Body of pancreas (tissue), 4 donors: Measurements from ENCODE around the gene ADPGK. TPM values are rescaled to one million over a fixed set of nuclear protein-coding genes. Genes with fewer than 3 reads are reported as not detected.

ENCODE experiments used
- ATAC-seq: fragments of 150-250 bp; one replicate; pipeline ENCODE4 v1.9.1; 2016
- DNase-seq, 4 donors: peaks; one replicate each; pipeline ENCODE4 v3.0.0-alpha.2; 2019
- H3K27ac ChIP-seq, 4 donors: fragments of 200-600 bp; sonication (generic); 1 replicate in 3 of 4; 2 replicates in 1 of 4; pipeline versions ENCODE4 v1.5.1 to v1.6.1; 2016 to 2019; ENCODE audit warnings: mild to moderate bottlenecking in 1 of 4, mixed read lengths in 1 of 4, moderate library complexity in 1 of 4
- H3K27me3 ChIP-seq, 2 donors: fragments of 200-600 bp; sonication (generic); one replicate each; pipeline ENCODE4 v1.6.0; 2016; ENCODE audit warnings: mild to moderate bottlenecking in 1 of 2
- H3K36me3 ChIP-seq, 2 donors: fragments of 200-600 bp; sonication (generic); replicated peaks in 1 of 2; 2 replicates each; pipeline ENCODE4 v1.5.1; 2016; ENCODE audit warnings: low read depth in 2 of 2; ENCODE audit not compliant: insufficient read depth in 1 of 2
- H3K4me1 ChIP-seq: fragments of 200-600 bp; sonication (generic); one replicate; pipeline ENCODE4 v1.6.0; 2016
- H3K4me3 ChIP-seq, 2 donors: fragments of 200-600 bp; sonication (generic); 1 replicate in 1 of 2; 2 replicates in 1 of 2; pipeline ENCODE4 v1.5.1; 2016 to 2019
- H3K9me3 ChIP-seq, 3 donors: fragments of 200-600 bp; sonication (generic); 1 replicate in 2 of 3; 2 replicates in 1 of 3; pipeline ENCODE4 v1.5.1; 2016
- POLR2A ChIP-seq, 3 donors: fragments of 450-650 bp; IDR thresholded peaks; one replicate each; pipeline ENCODE4 v1.6.1; 2016; ENCODE audit warnings: antibody characterized with exemption in 3 of 3, mild to moderate bottlenecking in 2 of 3
- WGBS, 2 donors: methylation state at CpG; one replicate each; pipeline ENCODE4 v1.1.5; 2017; 5-methylcytosine and 5-hydroxymethylcytosine counted together
- intact Hi-C: fragments of 100-400 bp; cut with DNase I; formaldehyde crosslinking; loops from one replicate; pipeline ENCODE4 v1.15.1; 2023
- total RNA-seq, 2 donors: library from RNA; depleted of rRNA; stranded (reverse); fragments of >200 nt; gene quantifications; one replicate each; pipeline ENCODE4 v1.1.0, GENCODE V29; 2016
- TF ChIP-seq, protein P1 (sequence below), 7 experiments: fragments of 450-650 bp in 4 of 7; fragments of 200-600 bp in 3 of 7; sonication (generic) in 3 of 7; IDR thresholded peaks; one replicate each; pipeline ENCODE4 v1.5.1; 2016 to 2019; ENCODE audit warnings: antibody characterized with exemption in 7 of 7

The ADPGK gene
- total RNA-seq, 2 donors from 2014 or later, result 52.1 to 85.0 TPM

DNA sequence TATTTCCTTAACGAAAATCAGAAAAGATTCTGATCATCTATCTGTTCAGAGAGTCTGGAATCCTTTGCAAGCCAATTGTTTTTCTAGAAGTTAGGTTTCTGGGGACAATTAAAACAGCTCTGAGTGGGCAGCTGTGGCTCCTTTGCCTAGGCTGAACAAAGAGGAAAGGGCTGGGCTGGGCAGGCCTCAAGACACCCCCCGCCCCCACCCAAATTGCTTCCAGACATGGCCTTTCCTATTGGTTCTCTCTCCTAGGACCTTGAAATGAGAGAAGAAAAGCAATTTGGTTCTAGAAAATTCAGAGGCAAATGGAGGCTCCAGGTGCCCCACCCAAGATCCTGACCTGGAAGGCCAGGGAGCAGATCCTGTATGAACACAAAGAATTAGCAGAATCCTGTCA is 2.3 kb upstream of the ADPGK start:
- no peaks in the 10 kb centered on the region for H3K36me3 ChIP-seq
- ATAC-seq, result no peak
- no peaks in the 10 kb centered on the region for H3K27me3 ChIP-seq
- intact Hi-C loops, result no loop called here
- H3K4me1 ChIP-seq, result peaks cover 27% of the 10 kb centered on the region
- H3K9me3 ChIP-seq, result no peaks in the 10 kb centered on the region
- 80 to 88% methylated on average over 1 to 2 of the region's 2 CpGs for WGBS, 2 donors
- H3K4me3 ChIP-seq, result no peak overlapping the region
- no peak overlapping the region for H3K27ac ChIP-seq
- no peak for TF ChIP-seq POLR2A (IDR thresholded peaks at IDR 0.05)
- TF ChIP-seq, protein P1, sequence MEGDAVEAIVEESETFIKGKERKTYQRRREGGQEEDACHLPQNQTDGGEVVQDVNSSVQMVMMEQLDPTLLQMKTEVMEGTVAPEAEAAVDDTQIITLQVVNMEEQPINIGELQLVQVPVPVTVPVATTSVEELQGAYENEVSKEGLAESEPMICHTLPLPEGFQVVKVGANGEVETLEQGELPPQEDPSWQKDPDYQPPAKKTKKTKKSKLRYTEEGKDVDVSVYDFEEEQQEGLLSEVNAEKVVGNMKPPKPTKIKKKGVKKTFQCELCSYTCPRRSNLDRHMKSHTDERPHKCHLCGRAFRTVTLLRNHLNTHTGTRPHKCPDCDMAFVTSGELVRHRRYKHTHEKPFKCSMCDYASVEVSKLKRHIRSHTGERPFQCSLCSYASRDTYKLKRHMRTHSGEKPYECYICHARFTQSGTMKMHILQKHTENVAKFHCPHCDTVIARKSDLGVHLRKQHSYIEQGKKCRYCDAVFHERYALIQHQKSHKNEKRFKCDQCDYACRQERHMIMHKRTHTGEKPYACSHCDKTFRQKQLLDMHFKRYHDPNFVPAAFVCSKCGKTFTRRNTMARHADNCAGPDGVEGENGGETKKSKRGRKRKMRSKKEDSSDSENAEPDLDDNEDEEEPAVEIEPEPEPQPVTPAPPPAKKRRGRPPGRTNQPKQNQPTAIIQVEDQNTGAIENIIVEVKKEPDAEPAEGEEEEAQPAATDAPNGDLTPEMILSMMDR (IDR thresholded peaks at IDR 0.05), result no peak
- no peak for DNase-seq

DNA sequence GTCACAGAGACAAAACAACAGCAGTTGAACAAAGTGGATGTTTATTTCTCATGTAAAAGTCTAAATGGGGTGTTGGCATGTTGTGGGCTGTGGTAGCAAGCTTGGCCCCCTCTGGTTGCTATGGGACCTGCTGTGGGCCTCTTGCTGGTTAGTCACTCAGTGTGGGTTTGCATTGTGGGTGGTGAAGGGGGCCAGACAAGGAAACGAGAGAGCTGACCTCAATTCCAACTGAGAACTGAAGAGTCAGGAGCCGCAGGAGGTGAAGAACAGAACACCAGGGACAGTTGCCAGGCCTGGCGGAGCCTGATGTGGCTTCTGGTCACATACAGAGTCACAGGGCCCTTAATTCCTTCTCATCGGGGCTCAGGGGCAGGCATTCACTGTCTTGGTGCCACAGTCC is 1.9 kb upstream of the ADPGK start:
- WGBS, 2 donors, result 71 to 85% methylated on average over 4 of the region's 4 CpGs
- Histone ChIP-seq H3K27ac (peak overlapping the region in 1 of 4 donors; percentile 12), H3K9me3 (no peaks in the 10 kb centered on the region), H3K36me3 (no peaks in the 10 kb centered on the region), H3K4me3 (no peak overlapping the region), H3K4me1 (peaks cover 27% of the 10 kb centered on the region), H3K27me3 (no peaks in the 10 kb centered on the region)
- no peak for TF ChIP-seq POLR2A (IDR thresholded peaks at IDR 0.05)
- TF ChIP-seq, protein P1 (IDR thresholded peaks at IDR 0.05), result no peak
- DNase-seq (peak in 1 of 4 donors; percentile 7), ATAC-seq (no peak)
- intact Hi-C loops, result no loop called here

DNA sequence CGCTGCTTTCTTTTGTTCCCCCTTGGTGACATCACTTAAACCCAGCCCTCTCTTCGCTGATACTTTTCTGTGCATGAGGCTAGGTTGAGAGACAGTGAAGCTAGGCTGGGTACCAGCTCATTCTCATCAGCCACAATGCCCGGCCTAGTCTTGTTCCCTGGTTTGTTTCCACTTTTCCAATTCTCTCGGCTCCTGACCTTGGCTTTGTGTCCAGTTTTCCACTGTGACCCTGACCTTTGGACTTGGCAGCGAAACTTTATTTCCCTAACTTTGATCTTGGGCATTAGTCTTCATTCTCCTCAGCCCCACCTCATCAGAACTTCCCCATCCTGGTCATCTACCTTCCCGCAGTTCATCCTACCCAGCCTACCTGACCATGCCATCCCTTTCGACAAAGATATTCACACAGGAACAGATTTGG is 908 bp upstream of the ADPGK start:
- Histone ChIP-seq H3K4me1 (peaks cover 27% of the 10 kb centered on the region), H3K36me3 (no peaks in the 10 kb centered on the region), H3K9me3 (no peaks in the 10 kb centered on the region), H3K27me3 (no peaks in the 10 kb centered on the region), H3K4me3 (no peak overlapping the region), H3K27ac (peak overlapping the region; percentile 70 to 97 (median 88))
- no peak for ATAC-seq
- DNase-seq, result no peak
- TF ChIP-seq POLR2A (IDR thresholded peaks at IDR 0.05), result no peak
- TF ChIP-seq, protein P1 (IDR thresholded peaks at IDR 0.05), result no peak
- WGBS, 2 donors, result 11 to 22% methylated on average over 7 of the region's 7 CpGs
- intact Hi-C loops, result no loop called here

DNA sequence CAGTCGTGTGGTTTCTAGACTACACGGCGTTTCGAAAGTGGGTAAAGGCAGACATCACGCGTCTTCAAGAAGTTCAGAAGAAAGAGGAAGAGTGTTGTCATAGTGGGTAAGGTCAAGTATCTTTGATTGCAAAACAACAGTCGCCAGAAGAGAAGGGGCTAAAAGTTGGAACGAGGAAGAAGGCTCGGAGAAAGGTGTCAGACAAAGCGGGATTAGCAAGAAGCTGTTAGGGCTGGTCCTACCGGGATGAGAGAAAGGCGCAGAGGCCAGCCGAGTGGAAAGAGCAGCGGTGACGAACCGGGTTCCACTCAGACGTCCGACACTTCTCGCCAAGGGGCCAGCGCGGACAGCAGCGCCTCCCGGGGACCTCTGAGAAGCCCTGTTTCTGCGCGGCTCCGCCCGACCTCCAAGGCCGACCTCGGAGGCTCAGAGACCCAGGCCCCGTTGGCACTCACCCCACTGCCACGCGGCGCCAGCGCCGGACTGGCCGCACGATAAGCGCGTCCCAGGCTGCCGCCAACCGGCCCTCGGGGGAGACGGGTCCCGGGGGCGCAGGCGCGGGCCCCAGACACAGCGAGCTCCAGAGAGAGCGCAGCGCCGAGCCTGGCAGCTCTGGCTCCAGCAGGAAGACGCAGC is 436 bp downstream of the ADPGK start:
- Histone ChIP-seq H3K4me3 (peak overlapping the region; percentile 88 to 99), H3K36me3 (no peaks in the 10 kb centered on the region), H3K4me1 (peaks cover 27% of the 10 kb centered on the region), H3K9me3 (no peaks in the 10 kb centered on the region), H3K27me3 (no peaks in the 10 kb centered on the region), H3K27ac (peak overlapping the region; percentile 70 to 97 (median 88))
- ATAC-seq (peak; percentile 23), DNase-seq (peak in 2 of 4 donors; percentile 51 to 57)
- no peak for TF ChIP-seq POLR2A (IDR thresholded peaks at IDR 0.05)
- TF ChIP-seq, protein P1 (IDR thresholded peaks at IDR 0.05), result peak in 1 of 7 experiments; percentile 6
- intact Hi-C loops, result no loop called here
- 0% methylated on average over 17 to 48 of the region's 52 CpGs for WGBS, 2 donors
